Measurements from ENCODE around the gene MYO7B.

MYO7B gene

DNA sequence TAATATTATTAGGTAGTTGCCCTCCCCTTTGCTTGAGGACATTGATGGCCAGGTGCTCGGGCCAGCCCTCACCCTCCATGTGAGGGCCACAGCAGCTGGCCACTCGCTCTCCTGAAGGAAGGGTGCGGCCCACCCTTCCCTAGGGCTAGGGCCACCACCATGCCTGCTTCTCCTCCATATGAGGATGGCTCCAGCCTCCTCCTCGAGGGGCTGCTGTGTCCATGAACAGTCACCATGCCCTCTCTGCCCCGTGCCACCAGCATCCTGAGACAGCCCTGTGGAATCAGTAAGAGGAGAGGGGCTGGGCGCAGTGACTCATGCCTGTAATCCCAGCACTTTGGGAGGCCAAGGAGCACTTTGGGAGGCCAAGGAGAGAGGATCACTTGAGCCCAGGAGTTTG, 112.8 kb downstream of the MYO7B start:
- DNase-seq (ENCODE audit: low read depth, low spot score) = no peak

GRCh38 chr2:127649100-127649611, 113.7 kb downstream of the MYO7B start:
- no peak for DNase-seq (ENCODE audit: low read depth, low spot score)

DNA sequence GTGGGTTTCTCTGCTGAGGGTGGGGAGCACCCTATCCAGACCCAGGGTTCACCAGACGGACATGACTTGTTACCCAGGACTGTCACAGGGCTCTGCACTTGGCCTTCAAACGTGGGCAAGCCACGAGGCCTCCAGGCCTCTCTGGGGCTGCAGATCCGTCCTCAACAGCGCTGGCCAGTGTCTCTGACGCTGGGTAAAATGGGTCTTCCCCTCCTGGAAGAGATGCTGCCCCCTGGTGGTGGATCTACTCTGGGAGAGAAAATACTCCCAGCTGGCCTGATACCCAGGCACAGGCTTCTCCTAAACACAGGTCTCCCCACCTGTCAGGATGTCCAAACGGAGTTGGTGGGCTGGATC, 114.2 kb downstream of the MYO7B start:
- DNase-seq (ENCODE audit: low read depth, low spot score) = no peak

DNA sequence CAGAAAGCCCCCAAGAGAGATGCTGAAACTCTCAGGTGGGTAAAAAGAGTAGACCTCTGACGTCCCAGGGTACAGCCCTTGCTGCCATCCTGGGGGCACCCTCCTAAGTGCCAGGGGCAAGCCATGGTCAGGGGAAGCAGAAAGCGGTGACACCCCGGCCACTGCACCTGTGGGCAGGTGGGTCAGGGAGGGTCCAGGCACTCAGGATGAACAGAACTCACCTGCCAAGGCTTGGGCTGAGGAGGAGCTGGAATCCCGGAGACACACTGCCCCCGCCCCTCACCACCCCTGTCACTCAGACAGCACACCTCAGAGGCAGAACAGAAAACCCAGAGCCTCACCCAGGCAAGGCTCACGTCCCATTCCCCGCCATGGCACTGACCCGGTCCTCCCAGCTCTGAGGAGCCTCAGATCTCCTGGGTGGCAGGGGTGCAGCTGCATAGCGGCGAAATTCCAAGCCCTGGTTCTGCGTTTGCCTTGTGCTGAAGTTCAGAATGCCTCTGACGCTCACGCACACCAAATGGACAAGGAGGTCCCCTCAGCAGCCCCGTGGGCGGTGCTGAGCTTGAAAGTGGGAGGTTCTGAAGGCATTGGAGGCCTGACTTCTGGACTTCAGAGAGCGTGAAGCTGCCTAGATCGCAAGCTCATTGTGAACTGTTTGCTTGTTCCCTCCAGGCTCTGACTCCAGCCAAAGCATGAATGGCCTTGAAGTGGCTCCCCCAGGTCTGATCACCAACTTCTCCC, 114.7 kb downstream of the MYO7B start:
- DNase-seq (ENCODE audit: low read depth, low spot score) = no peak

DNA sequence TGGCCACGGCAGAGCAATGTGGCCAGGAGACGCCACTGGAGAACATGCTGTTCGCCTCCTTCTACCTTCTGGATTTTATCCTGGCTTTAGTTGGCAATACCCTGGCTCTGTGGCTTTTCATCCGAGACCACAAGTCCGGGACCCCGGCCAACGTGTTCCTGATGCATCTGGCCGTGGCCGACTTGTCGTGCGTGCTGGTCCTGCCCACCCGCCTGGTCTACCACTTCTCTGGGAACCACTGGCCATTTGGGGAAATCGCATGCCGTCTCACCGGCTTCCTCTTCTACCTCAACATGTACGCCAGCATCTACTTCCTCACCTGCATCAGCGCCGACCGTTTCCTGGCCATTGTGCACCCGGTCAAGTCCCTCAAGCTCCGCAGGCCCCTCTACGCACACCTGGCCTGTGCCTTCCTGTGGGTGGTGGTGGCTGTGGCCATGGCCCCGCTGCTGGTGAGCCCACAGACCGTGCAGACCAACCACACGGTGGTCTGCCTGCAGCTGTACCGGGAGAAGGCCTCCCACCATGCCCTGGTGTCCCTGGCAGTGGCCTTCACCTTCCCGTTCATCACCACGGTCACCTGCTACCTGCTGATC, 115.4 kb downstream of the MYO7B start:
- no peak for DNase-seq (ENCODE audit: low read depth, low spot score)

DNA sequence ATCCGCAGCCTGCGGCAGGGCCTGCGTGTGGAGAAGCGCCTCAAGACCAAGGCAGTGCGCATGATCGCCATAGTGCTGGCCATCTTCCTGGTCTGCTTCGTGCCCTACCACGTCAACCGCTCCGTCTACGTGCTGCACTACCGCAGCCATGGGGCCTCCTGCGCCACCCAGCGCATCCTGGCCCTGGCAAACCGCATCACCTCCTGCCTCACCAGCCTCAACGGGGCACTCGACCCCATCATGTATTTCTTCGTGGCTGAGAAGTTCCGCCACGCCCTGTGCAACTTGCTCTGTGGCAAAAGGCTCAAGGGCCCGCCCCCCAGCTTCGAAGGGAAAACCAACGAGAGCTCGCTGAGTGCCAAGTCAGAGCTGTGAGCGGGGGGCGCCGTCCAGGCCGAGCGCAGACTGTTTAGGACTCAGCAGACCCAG, 115.9 kb downstream of the MYO7B start:
- DNase-seq (ENCODE audit: low read depth, low spot score) = no peak

DNA sequence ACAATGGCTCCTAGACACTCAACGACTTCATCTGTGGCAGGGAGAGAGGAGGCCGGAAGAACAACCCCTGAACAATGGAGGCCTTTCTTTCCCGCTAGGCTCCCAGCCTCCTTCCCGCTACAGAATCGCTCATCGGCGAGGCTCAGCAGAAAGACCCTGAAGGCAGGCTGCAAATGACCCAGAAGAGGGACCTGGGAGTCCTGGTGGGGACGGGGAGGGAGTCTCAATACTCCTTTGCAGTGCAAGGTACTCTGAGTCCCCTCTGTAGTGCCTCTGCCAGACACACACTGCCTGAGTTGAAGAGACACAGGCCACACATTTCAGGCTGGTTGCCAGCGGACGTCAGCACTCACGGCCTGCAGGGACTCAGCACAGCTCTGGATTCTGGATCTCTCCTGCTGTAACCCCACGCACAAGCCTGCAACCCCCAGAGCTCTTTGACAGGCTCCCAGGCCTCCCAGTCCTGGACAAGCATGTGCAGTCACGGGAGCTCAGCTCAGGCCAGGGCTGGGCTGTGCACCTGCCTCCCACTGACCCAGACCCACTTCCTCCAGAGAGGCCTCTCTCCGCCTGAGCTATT, 116.6 kb downstream of the MYO7B start:
- no peak for DNase-seq (ENCODE audit: low read depth, low spot score)

DNA sequence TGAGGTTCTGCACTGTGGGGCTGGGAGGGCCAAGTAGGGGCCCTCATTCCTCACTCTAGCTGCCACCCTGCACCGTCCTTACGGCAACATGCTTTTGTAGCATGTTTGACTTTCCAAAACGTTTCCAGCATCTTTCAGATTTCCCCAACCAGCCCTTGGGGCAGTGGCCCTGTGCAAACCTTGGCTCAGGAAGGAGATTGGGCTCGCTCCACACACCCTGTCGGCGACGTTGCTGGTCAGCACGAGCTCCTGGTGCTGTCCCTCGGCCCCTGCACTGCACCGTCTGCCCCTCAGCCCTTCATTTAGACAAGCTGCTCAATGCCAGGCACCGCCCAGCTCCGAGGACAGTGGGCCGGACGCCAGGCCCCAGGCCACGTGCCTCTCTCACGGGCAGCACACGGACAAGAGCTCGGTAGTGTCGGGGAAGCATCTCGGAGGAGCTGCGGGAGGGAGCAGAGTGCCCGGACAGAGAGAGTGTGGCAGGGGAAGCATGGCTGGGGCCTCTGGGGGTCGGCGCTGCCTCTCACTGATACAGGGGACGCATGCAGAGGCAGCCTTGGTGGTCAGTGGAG, 117.4 kb downstream of the MYO7B start:
- DNase-seq (ENCODE audit: low read depth, low spot score) = no peak

GRCh38 chr2:127653421-127654083, 118.1 kb downstream of the MYO7B start:
- no peak for DNase-seq (ENCODE audit: low read depth, low spot score)

DNA sequence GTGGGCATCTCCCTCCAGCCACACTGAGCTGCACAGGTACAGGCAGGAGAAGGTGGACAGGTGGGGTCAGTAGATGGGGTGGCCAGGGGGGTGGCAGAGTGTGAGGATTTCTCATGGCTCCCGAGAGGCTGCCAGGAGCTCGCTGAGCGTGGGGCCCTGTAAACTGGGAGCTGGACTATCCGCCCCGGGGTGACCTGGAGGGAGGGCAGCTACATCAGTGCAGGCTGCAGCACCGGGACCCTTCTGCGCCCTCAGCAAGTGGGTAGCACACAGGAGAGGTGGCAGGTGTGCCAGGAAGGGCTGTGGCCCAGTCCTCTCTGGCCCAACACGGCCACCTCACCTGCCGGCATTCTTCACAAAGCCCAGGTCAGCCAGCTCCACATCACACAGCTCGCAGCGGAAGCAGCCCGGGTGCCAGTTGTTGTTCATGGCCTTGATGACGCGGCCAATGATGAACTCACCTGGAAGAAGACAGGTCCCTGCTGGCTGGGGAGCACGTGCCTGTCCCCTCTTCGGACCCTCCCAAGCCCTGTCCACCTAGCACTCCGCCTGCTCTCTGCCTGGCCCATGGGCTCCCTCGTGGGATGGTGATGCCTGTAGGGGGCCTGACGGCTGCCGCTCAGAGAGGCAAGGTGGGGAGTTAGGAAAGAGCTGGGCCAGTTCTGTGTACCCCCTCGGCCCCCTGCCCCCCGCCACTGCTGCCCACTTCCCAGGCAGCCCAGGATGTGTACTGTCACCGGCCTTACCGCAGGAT, 118.8 kb downstream of the MYO7B start:
- DNase-seq (ENCODE audit: low read depth, low spot score) = no peak

DNA sequence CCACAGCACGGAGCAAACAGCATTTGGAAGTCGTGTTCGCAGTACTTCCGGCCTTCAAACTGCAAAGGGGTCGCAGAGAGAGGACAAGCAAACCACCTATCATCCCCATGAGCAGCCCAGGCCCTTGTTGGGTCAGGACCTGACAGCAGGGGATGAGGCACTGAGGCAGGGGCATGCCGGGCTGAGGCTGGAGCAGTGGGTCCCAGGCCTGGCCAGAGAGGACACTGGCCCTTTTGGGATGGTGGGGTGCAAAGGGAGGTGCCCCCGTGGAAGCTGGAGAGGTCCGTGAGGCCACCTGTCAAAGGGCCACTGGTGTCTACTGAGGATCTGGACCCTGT, 119.3 kb downstream of the MYO7B start:
- DNase-seq (ENCODE audit: low read depth, low spot score) = no peak

DNA sequence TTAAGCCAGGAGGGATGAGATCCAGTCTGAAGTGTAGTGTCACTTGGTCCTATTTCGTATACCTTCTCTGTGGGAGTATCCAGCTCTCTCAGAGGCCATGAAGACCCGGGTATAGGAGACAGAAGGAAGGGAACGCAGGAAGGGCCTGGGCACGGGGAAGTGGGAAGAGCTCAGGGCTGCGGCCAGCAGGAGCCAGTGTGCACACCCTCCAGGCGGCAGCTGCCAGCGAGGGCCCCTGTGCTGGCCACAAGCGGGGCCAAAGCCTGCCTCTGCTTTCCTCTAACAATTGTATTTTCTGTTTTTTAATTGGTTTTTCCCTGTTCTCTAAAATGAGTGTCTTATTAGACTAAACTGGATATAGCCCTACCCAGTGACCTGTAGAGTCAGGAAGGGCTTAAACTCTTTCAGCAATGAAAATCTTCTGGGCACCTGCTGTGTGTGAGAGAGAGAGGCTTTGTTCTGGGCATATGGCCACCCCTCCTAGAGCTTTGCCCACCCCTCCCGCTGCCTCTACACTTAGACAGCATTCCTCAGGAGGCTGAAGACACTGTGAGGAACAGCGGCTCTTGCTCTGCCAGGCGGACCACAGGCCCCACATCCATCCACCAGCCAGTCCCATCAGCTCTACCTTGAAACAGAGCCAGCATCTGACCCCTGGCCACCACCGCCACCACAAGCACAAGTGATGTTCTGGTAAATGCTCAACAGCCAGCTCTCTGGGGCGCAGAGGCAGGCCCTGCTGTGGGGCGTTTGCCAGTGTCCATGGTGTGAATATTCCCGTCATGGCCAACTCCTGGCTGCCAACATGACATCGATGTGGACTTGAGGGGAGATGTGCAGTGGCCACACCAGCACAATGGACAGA, 120.0 kb downstream of the MYO7B start:
- no peak for DNase-seq (ENCODE audit: low read depth, low spot score)

- DNase-seq (ENCODE audit: low read depth, low spot score) = no peak
Measured at GRCh38 chr2:127656569-127657231, 121.2 kb downstream of the MYO7B start.

DNA sequence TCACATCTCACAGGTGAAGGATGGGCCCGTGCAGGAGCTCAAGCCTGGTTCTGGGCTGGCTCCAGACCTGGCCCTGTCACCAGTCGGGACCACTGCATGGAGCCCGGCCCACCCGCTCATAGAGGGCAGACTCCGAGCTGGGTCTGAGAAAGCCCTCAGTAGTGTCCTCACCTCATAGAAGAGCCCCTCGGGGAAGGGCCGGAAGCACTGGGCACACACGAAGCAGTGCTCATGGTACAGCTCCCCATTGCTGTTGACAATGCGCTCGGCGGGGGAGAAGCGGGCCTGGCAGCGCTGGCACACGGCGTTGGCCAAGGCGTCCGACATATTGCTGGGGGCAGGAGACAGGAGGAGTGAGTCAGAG, 121.7 kb downstream of the MYO7B start:
- no peak for DNase-seq (ENCODE audit: low read depth, low spot score)

DNA sequence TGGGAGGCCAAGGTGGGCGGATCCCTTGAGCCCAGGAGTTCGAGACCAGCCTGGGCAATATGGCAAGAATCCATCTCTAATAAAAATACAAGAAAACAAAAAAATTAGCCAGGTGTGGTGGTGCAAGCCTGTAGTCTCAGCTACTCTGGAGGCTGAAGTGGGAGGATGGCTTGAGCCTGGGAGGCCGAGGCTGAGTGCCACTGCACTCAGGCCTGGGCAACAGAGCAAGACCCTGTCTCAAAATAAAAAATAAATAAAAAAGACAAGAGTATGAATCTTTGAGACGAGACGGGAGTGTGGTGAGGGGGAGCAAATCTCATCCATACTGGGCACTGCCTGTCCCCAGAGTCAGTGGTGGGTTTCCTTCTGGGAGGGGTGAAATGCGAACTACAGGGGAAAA, 122.7 kb downstream of the MYO7B start:
- no peak for DNase-seq (ENCODE audit: low read depth, low spot score)

- no peak for DNase-seq (ENCODE audit: low read depth, low spot score)
Measured at GRCh38 chr2:127658641-127659407, 123.3 kb downstream of the MYO7B start.

DNA sequence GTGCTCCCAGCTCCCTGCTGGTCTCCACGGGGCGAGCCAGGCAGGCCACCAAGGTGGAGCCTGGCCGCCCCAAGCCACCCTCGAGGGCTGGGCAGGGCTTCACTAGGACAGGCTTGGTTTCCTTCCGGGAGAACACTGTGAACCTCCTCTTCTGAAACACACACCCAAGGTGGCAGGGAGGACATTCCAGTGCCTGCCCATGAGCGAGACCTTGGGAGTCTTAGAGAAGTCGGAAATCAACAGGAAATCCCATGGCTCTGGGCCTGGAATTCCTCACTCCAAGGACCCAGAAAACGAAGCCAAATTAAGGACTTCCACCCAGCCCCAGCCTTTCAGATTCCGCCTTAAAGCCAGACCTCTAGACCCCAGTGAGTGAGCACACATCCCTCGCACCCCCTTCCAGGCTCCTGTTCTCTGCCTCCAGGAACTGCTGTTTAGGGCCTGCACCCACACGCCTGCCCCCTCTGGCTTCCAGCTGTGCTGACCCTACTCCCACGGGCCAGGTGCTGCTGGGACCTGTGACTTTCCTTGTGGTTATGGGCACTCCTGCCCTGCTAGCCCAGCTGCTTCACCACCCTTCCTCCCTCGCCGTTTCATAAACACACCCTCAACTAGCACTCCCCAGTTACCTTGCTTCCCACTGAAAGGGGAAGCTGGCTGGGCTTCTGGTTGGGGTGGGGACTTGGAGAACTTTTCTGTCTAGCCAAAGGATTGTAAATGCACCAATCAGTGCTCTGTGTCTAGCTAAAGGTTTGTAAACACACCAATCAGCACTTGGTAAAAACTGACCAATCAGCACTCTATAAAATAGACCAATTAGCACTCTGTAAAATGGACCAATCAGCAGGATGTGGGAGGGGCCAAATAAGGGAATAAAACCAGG, 124.2 kb downstream of the MYO7B start:
- DNase-seq (ENCODE audit: low read depth, low spot score) = no peak

DNA sequence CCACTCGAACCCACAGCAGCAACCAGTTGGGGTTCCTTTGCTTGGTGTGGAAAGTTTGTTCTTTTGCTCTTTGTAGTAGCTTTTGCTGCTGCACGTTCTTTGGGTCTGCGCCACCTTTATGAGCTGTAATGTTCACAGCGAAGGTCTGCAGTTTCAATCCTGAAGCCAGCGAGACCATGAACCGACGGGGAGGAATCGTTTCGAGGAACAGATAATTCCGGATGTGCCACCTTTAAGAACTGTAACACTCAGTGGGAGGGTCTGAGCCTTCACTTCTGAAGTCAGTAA, 124.8 kb downstream of the MYO7B start:
- DNase-seq (ENCODE audit: low read depth, low spot score) = no peak

Measured in brain pericyte (primary cell).